Mesodermal cell (in vitro differentiated cells): ENCODE measurements around the gene PRKAR1B.

Experiments
- H3K27ac ChIP-seq: 2 replicates; pipeline ENCODE4 v1.7.0; 2013; ENCODE audit warnings: mild to moderate bottlenecking, low read depth, low read length, moderate library complexity; ENCODE audit not compliant: severe bottlenecking
- H3K36me3 ChIP-seq: 2 replicates; pipeline ENCODE4 v1.7.1; 2013; ENCODE audit warnings: mild to moderate bottlenecking, low read length, moderate library complexity; ENCODE audit not compliant: control insufficient read depth, insufficient read depth
- H3K4me1 ChIP-seq: one replicate; pipeline ENCODE4 v1.7.1; 2013; ENCODE audit warnings: mild to moderate bottlenecking, low read length; ENCODE audit not compliant: insufficient read depth, control insufficient read depth, poor library complexity, severe bottlenecking
- H3K4me3 ChIP-seq: 2 replicates; pipeline ENCODE4 v1.7.0; 2013; ENCODE audit warnings: low read length, control low read depth, mild to moderate bottlenecking; ENCODE audit not compliant: insufficient read depth, poor library complexity, severe bottlenecking; ENCODE audit errors: extremely low read depth
- H3K9me3 ChIP-seq: 2 replicates; pipeline ENCODE4 v1.7.1; 2013; ENCODE audit warnings: mild to moderate bottlenecking, low read length, moderate library complexity; ENCODE audit not compliant: control insufficient read depth
- WGBS, 2 experiments: methylation state at CpG; one replicate each; pipeline ENCODE4 v1.1.5; 2013; ENCODE audit warnings: missing lambda C conversion rate in 2 of 2; ENCODE audit not compliant: insufficient coverage in 2 of 2; 5-methylcytosine and 5-hydroxymethylcytosine counted together

Gene PRKAR1B

GRCh38 chr7:721619-722248 lies 5.3 kb downstream of the PRKAR1B start:
- no peaks in the 10 kb centered on the region for H3K4me1 ChIP-seq
- H3K36me3 ChIP-seq = peaks cover 16% of the 10 kb centered on the region
- H3K9me3 ChIP-seq = peaks cover 22% of the 10 kb centered on the region
- WGBS, 2 experiments = no CpG with 5 or more reads among the region's 5 CpGs
- no peak overlapping the region for H3K27ac ChIP-seq
- no peak overlapping the region for H3K4me3 ChIP-seq

- Histone ChIP-seq H3K4me1 (no peaks in the 10 kb centered on the region), H3K4me3 (no peak overlapping the region), H3K27ac (no peak overlapping the region), H3K36me3 (no peaks in the 10 kb centered on the region), H3K9me3 (no peaks in the 10 kb centered on the region)
- WGBS, 2 experiments = 93 to 94% methylated on average over 7 to 11 of the region's 11 CpGs
Observed at GRCh38 chr7:716636-717035, 10.4 kb downstream of the PRKAR1B start.

- WGBS, 2 experiments = 90% methylated on average over 9 to 10 of the region's 10 CpGs
- Histone ChIP-seq H3K4me3 (no peak overlapping the region), H3K36me3 (peaks cover under 1% of the 10 kb centered on the region), H3K9me3 (no peaks in the 10 kb centered on the region), H3K27ac (no peak overlapping the region), H3K4me1 (peaks cover 4% of the 10 kb centered on the region)
Observed at GRCh38 chr7:716222-716621, 10.9 kb downstream of the PRKAR1B start.

GRCh38 chr7:714251-714671 lies 12.8 kb downstream of the PRKAR1B start:
- Histone ChIP-seq H3K27ac (no peak overlapping the region), H3K4me1 (peaks cover 4% of the 10 kb centered on the region), H3K9me3 (no peaks in the 10 kb centered on the region), H3K36me3 (peaks cover 4% of the 10 kb centered on the region), H3K4me3 (no peak overlapping the region)
- 86 to 97% methylated on average over 7 to 10 of the region's 13 CpGs for WGBS, 2 experiments

- no peak overlapping the region for H3K4me3 ChIP-seq
Observed at GRCh38 chr7:713488-714230, 13.4 kb downstream of the PRKAR1B start.

GRCh38 chr7:713139-713457 lies 14.0 kb downstream of the PRKAR1B start:
- H3K4me1 ChIP-seq = peaks cover 4% of the 10 kb centered on the region
- H3K4me3 ChIP-seq = no peak overlapping the region
- H3K36me3 ChIP-seq = peaks cover 4% of the 10 kb centered on the region
- 86 to 88% methylated on average over 6 to 9 of the region's 9 CpGs for WGBS, 2 experiments
- H3K27ac ChIP-seq = no peak overlapping the region
- H3K9me3 ChIP-seq = no peaks in the 10 kb centered on the region

More at GRCh38 chr7:713488-714230, 13.4 kb downstream of the PRKAR1B start:
- Histone ChIP-seq H3K36me3 (peaks cover 4% of the 10 kb centered on the region), H3K9me3 (no peaks in the 10 kb centered on the region), H3K27ac (no peak overlapping the region), H3K4me1 (peaks cover 4% of the 10 kb centered on the region)
- WGBS, 2 experiments = 91 to 94% methylated on average over 11 of the region's 16 CpGs

GRCh38 chr7:712381-713138 lies 14.5 kb downstream of the PRKAR1B start:
- Histone ChIP-seq H3K4me1 (peaks cover 4% of the 10 kb centered on the region), H3K27ac (no peak overlapping the region), H3K9me3 (no peaks in the 10 kb centered on the region), H3K36me3 (peaks cover 4% of the 10 kb centered on the region), H3K4me3 (peak overlapping the region; percentile 28)
- 24 to 30% methylated on average over 30 to 36 of the region's 74 CpGs for WGBS, 2 experiments

GRCh38 chr7:711922-712380 lies 15.1 kb downstream of the PRKAR1B start:
- peak overlapping the region; percentile 28 for H3K4me3 ChIP-seq
- H3K9me3 ChIP-seq = no peaks in the 10 kb centered on the region
- peaks cover 6% of the 10 kb centered on the region for H3K4me1 ChIP-seq
- WGBS, 2 experiments = 31 to 59% methylated on average over 16 to 26 of the region's 44 CpGs
- H3K27ac ChIP-seq = no peak overlapping the region
- peaks cover 4% of the 10 kb centered on the region for H3K36me3 ChIP-seq

- peaks cover 4% of the 10 kb centered on the region for H3K36me3 ChIP-seq
- 93% methylated on average over 36 to 40 of the region's 45 CpGs for WGBS, 2 experiments
- no peaks in the 10 kb centered on the region for H3K9me3 ChIP-seq
- peaks cover 9% of the 10 kb centered on the region for H3K4me1 ChIP-seq
- no peak overlapping the region for H3K27ac ChIP-seq
- peak overlapping the region; percentile 28 for H3K4me3 ChIP-seq
Observed at GRCh38 chr7:711093-711921, 15.8 kb downstream of the PRKAR1B start.

- Histone ChIP-seq H3K27ac (no peak overlapping the region), H3K9me3 (no peaks in the 10 kb centered on the region), H3K36me3 (peaks cover 4% of the 10 kb centered on the region), H3K4me1 (peaks cover 9% of the 10 kb centered on the region), H3K4me3 (no peak overlapping the region)
- 89 to 91% methylated on average over 13 to 14 of the region's 14 CpGs for WGBS, 2 experiments
Observed at GRCh38 chr7:710161-710560, 16.9 kb downstream of the PRKAR1B start.
